ENCODE results near the gene ATP6V1E1.
"Not testable (repeated sequence)": the region's sequence is repeated elsewhere in the genome, so short reads cannot be mapped to it uniquely, and the experiment has no call there.

Gene ATP6V1E1

GRCh38 chr22:17581056-17581455 is 47.5 kb downstream of the ATP6V1E1 start:
- no peak for DNase-seq (ENCODE audit: low read depth)

GRCh38 chr22:17580441-17581031 is 48.0 kb downstream of the ATP6V1E1 start:
- DNase-seq (ENCODE audit: low read depth), result no peak

GRCh38 chr22:17579535-17579981 is 49.0 kb downstream of the ATP6V1E1 start:
- no peak for DNase-seq (ENCODE audit: low read depth)

GRCh38 chr22:17578136-17578754 is 50.3 kb downstream of the ATP6V1E1 start:
- DNase-seq (ENCODE audit: low read depth), result no peak

GRCh38 chr22:17576470-17576869 is 52.1 kb downstream of the ATP6V1E1 start:
- DNase-seq (ENCODE audit: low read depth), result peak; percentile 83

- no peak for DNase-seq (ENCODE audit: low read depth)
These were observed 52.9 kb downstream of the ATP6V1E1 start for GRCh38 chr22:17575681-17576080.

GRCh38 chr22:17575151-17575550 is 53.4 kb downstream of the ATP6V1E1 start:
- DNase-seq (ENCODE audit: low read depth), result no peak

- DNase-seq (ENCODE audit: low read depth), result peak; percentile 86
These were observed 57.5 kb downstream of the ATP6V1E1 start for GRCh38 chr22:17570851-17571631.

- DNase-seq (ENCODE audit: low read depth), result no peak
These were observed 58.5 kb downstream of the ATP6V1E1 start for GRCh38 chr22:17569971-17570511.

- no peak for DNase-seq (ENCODE audit: low read depth)
These were observed 61.8 kb downstream of the ATP6V1E1 start for GRCh38 chr22:17566776-17567175.

GRCh38 chr22:17566016-17566687 is 62.4 kb downstream of the ATP6V1E1 start:
- not testable (repeated sequence) for DNase-seq (ENCODE audit: low read depth)

- no peak for DNase-seq (ENCODE audit: low read depth)
These were observed 64.6 kb downstream of the ATP6V1E1 start for GRCh38 chr22:17563936-17564391.

- DNase-seq (ENCODE audit: low read depth), result no peak
These were observed 65.4 kb downstream of the ATP6V1E1 start, which contains the start of gene SLC25A18 for GRCh38 chr22:17562906-17563870. Gene SLC25A18 (plus strand): TSS chr22:17563498. CDS start chr22:17579945, 16,447 bp downstream.

- no peak for DNase-seq (ENCODE audit: low read depth)
These were observed 69.4 kb downstream of the ATP6V1E1 start for GRCh38 chr22:17559188-17559587.

GRCh38 chr22:17554814-17555213 is 73.7 kb downstream of the ATP6V1E1 start:
- DNase-seq (ENCODE audit: low read depth), result no peak

- no peak for DNase-seq (ENCODE audit: low read depth)
These were observed 75.8 kb downstream of the ATP6V1E1 start for GRCh38 chr22:17552737-17553136.

GRCh38 chr22:17549655-17550054 is 78.9 kb downstream of the ATP6V1E1 start:
- DNase-seq (ENCODE audit: low read depth), result no peak

GRCh38 chr22:17549183-17549582 is 79.4 kb downstream of the ATP6V1E1 start:
- DNase-seq (ENCODE audit: low read depth), result no peak

- DNase-seq (ENCODE audit: low read depth), result no peak
These were observed 79.9 kb downstream of the ATP6V1E1 start for GRCh38 chr22:17548756-17549035.

- no peak for DNase-seq (ENCODE audit: low read depth)
These were observed 80.4 kb downstream of the ATP6V1E1 start for GRCh38 chr22:17548010-17548755.

Measured in non-pigmented ciliary epithelial cell (primary cell).